Hematopoietic multipotent progenitor cell treated with erythropoietin and hydrocortisone succinate and interleukin-3 and kit ligand, for 17 days (in vitro differentiated cells): ENCODE data around the gene NOCT.
"Not testable (repeated sequence)": the region's sequence is repeated elsewhere in the genome, so short reads cannot be mapped to it uniquely, and the experiment has no call there.

Experiments used
- DNase-seq: peaks from one replicate; pipeline ENCODE4 v3.0.0-alpha.2; 2015; ENCODE audit warnings: low spot score

The NOCT gene

DNA sequence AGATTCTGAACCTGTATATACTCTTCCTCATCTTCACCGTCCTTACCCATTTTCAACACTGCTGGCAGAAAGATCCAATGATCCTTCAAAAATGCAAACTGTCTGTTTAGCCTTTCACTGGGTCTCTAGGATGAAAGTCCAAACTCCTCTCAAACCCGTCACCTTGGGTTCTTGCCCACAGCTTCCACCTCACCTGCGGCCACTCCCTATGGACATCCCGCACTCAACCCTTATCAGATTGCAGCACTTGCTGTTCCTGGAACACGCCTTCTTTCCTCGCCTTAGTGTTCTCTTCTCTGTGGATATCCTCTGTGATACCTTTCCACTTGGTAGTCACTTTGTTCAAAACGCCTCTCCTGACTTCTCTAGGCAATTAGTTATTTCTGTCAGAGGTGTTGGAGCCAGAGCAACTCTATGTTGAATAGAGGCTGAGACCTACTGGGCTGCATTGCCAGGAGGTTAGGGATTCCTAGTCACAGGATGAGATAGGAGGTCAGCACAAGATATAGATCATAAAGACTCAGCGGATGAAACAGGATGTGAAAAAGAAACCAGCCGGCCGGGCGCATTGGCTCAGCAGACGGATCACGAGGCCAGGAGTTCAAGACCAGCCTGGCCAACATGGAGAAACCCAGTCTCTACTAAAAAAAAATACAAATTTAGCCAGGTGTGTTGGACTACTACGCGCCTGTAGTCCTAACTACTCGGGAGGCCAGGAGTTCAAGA is 4.2 kb upstream of the NOCT start:
- DNase-seq = no peak

DNA sequence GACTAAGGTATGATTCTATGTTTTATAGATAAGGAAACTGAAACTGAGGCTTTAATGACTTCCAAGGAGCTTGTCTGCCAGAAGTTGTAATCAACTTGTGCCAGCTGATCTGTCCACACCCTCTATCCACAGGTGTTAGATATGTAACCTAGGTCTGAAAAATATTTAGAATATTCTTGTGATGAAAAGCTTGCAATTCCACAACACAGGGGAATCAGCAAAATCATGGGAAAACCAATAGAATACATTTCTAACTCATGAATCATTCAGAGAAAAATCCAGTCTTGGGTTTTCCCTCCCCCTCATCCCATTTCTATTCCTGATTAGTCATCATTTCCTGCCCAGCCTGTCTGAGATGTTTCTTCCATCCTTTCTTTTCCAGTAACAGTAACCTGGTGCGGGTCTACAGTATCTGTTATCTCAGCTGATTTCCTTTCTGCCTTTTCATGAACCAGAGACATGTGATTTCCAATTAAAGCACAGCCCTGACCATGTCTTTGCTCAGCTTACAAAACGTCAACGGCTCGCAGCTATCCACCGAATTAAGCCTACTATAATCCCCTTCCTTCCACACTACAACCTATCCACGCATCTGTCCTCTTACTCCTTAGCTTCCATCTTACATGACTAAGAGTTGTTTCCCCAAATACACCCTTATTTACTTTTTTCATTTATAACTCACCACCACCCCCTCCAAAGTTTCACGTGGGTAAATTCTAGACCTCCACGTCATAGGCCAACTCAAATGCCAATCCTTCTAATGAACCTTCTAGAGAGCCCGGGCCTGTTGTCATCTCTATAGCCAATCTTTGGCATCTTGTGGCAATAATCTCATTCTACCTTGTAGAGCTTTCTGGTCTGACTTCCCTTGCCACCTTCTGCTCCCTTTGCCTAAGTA is 961 bp upstream of the NOCT start:
- peak; percentile 61 for DNase-seq

DNA sequence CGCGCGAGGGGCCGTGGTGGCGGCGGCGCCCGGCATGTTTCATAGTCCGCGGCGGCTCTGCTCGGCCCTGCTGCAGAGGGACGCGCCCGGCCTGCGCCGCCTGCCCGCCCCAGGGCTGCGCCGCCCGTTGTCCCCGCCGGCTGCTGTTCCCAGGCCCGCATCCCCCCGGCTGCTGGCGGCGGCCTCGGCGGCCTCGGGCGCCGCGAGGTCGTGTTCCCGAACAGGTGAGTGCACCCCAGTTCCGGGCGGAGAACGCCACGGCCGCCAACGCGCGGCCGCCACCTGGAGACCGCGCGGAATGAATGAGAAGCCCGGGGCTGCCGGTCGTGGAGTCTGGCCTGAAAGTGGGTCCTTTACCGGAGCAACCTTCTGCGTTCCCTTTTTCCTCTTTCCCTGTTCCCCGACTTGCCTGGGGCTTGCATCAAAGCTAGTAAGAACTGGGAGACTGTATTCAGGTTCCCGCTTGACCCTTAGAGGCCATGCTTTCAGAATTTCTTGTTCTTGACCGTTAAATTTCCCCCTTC is 429 bp downstream of the NOCT start:
- peak; percentile 46 for DNase-seq

DNA sequence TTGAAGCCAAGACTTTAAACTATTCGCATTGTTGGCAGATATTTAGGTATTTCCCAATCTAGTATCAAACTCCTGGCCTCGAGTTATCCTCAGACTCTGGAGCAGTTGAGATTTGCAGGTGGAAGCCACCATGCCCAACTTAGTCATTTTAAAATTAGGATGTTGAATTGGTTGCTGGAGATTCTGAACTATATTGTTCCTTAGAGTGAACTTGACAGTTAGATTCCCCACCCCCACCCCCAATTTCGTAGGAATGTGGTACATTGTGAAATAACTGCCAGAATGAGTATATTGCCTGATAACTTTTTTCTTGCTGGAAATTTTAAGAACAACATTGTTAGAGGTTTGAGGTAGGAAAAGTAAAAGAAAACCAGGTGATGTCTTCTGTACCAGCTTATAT is 2.3 kb downstream of the NOCT start:
- no peak for DNase-seq

DNA sequence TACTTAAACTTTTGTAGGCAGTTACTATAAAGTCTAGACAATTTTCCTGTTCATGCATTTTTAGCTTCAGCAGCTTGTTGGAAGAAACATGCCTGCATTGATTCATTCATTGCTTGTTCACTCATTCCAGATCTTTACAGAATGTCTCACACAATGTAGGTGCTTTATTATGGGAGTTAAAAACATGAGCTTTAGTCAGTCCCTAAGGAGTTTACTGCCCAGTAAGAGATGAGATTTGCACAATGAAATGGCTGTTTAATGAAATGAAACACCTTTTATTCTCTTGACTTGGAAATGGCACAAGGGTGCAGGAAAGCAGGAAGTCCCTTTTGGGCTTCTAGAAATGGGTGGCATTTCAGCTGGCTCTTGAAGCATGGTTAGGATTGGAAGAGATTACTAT is 2.9 kb downstream of the NOCT start:
- no peak for DNase-seq

DNA sequence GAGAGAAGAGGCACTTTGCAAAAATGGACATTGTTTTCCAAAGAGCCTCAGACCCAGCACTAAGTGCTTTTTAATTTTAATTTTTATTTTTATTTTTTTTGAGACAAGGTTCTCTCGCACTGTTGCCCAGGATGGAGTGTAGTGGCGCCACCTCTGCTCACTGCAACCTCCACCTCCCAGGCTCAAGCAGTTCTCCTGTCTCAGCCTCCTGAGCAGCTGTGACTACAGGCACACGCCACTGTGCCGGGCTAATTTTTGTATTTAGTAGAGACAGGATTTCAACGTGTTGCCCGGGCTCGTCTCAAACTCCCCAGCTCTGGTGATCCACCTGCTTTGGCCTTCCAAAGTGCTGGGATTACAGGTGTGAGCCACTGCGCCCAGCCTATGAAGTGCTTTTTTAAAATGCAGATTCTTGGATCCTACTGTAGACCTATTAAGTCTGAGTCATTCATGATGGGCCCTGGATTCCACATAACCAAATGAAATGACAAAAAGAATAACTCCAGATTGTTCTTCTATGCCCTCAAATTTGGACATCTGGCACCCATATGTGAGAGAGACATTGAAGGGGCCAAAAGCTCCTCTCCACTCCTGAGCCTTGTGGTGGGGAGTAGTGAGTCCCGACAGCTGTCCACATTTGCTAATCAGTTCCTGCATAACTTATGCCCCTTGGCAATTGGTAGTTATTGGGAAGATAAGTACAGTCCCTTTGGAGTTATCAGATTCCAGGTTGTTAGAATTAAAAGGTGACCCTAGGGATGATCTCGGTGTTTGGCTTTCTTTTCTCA is 3.6 kb downstream of the NOCT start:
- DNase-seq = no peak

DNA sequence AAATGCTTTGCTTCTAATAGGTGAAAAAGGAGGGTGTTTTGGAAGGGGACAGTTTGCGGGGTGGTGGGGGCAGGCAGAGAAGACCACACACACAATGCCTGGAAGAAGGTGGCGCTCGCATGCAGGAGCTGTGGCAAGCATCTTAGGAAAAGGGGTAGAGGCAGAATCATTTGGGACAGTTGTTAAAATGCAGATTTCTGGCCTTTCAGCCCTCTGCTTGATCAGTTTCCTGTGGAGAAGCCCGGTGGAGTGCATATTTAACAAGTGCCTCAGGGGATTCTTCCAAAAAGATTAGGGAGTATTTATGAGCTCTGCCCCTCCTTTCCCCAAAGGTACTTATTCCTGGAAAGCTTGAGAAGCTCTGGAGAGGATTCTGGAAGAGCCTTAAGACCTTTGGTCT is 4.8 kb downstream of the NOCT start:
- no peak for DNase-seq

DNA sequence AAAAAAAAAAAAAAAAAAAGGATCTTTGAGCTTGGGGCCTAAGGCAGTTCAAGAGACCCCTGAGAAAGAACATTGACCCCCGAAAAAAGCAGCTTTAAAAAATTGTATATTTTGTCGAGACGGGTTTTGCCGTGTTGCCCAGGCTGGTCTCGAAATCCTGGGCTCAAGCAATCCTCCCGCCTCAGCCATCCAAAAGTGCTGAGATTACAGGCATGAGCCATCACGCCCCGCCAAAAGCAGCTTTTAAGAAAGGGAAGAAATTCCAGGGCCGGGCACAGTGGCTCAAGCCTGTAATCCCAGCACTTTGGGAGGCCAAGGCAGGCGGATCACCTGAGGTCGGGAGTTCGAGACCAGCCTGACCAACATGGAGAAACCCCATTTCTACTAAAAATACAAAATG is 5.5 kb downstream of the NOCT start:
- not testable (repeated sequence) for DNase-seq

DNA sequence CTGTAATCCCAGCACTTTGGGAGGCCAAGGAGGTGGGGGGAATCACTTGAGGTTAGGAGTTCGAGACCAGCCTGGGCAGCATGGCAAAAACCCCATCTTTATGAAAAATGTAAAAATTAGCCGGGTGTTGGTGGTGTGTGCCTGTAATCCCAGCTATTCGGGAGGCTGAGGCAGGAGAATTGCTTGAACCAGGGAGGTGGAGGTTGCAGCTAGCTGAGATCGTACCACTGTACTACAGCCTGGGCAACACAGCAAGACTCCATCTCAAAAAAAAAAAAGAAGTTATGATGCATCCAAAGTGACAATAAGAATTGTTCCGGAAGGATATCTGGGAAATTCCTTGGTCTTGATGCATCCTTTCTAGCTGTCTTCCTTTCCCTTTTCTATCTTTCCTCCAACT is 7.3 kb downstream of the NOCT start:
- DNase-seq = no peak

DNA sequence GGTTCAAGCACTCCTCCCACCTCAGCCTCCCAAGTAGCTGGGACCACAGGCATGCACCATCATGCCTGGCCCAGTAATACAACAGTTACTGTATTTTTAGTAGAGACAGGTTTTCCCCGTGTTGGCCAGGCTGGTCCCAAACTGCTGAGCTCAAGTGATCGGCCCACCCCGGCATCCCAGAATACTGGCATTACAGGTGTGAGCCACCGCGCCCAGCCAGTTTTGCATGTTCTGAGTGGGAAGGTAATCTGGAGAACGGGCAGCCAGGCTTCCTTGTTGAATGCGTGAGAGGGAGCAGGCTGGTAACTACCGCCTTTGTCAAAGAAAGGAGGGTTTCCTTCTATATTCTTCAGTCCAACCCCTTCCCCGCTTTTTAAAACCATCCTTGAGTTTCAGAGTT is 9.1 kb downstream of the NOCT start:
- no peak for DNase-seq

DNA sequence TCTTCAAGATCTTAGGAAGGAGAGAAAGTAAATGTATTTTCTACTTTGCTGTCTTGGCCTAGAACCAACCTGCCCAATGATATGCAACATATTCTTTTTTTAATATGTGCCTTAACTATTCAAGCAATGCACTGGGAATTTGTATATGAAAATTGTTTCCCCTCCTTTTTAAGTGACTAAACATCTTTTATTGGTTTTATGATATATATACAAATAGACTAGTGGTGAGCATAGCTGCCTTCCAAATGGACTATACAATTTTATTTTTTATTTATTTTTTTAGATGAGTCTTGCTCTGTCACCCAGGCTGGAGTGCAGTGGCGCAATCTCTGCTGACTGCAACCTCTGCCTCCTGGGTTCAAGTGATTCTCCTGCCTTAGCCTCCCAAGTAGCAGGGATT is 10.3 kb downstream of the NOCT start:
- DNase-seq = no peak

DNA sequence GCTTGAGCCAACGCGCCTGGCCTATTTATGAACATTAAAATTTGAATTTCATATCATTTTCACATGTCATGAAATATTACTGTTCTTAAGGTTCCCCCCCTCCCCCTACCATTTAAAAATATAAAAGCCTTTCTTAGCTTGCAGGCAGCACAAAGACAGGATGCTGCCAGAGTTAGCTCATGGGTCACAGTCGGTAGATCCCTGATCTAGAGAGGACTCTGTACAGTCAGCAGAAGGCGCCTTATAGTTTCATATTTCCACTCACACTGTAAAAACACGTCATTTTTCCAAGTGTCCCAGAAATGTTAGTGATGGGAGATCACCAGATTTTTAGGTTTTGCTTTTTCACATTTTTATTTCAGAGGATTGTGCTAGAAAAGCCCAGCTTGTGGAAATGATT is 12.2 kb downstream of the NOCT start:
- no peak for DNase-seq

DNA sequence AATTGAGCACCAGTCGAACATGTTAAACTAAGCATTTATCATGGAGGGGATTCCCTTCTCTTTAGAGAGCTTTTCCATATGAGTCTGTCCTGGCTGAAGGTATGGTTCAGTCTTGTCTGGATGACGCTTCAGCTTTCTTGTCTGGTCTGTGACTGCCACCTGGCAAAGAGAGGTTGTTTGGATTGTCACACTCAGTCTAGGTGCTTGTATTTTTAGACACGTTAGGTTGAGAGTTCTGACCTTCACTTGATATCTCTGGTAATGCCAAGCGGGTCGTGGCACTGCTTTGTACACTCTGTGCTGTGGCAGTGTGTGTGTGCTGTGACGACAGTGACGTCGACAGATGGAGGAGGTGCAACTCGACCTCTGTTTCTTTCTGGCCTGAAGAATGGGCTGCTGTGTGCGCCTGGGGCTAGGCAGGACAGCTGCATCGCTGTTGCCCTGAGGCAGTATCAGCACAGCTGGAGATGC is 12.6 kb downstream of the NOCT start:
- DNase-seq = no peak

DNA sequence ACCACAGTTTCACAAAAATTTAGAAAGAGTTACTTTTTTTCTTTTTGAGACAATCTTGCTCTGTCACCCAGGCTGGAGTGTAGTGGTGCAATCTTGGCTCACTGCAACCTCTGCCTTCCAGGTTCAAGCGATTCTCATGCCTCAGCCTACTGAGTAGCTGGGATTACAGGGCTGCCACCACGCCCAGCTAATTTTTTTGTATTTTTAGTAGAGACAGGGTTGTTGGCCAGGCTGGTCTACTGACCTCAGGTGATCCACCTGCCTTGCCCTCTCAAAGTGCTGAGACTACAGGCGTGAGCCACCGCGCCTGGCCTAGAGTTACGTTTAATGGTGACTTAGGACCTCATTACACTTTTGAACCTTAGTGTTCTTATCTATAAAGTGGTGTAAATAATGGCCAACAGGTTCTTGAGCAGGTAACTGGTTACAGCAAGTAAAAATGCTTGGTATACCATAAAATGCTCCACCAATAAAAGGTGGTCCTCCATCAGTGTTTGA is 14.3 kb downstream of the NOCT start:
- DNase-seq = not testable (repeated sequence)

DNA sequence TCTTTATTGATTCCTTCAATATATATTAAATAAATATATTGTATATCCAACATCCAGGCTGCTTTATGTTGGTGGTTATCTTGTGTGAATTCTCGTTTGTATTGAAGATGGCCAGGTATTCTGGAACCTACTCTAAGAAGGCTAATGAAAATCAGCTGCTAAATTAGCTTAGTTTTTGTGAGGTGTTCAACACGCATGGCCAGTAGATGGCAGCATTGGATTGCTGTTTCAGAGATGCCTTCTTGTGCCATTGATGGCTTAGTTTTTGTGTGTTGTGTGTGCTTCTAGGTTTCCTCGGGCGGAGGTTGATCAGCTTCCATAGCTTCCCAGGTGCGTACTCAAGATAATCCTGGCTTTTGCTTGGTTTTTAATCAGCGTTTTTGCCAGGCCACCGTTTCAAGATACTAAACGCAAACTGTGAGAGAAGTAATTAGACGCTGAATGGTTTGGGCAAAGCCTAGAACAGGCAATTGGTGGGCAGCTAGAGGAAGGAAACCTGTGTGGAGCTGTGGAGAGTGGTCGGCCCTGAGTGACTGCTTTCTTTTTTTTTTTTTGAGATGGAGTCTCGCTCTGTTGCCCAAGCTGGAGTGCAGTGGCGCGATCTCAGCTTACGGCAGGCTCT is 15.1 kb downstream of the NOCT start:
- peak; percentile 93 for DNase-seq

DNA sequence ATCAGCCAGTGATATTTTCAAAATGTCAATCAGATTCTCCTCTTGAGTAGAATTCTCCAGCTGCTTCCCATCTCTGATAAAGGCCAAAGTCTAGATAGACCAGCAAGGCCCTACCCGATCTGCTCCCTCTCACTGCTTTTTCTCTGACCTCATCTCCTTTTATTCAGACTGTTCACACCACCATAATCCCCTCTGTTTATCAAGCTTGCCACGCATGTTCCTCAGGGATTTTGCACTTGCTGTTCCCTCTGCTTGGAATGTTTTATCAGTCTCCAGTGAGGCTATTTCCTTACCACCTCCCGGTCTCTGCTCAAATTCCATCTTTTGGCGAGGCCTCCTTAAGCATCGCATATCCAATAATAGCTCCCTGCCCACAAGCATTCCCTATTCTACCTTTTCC is 20.1 kb downstream of the NOCT start:
- DNase-seq = no peak

DNA sequence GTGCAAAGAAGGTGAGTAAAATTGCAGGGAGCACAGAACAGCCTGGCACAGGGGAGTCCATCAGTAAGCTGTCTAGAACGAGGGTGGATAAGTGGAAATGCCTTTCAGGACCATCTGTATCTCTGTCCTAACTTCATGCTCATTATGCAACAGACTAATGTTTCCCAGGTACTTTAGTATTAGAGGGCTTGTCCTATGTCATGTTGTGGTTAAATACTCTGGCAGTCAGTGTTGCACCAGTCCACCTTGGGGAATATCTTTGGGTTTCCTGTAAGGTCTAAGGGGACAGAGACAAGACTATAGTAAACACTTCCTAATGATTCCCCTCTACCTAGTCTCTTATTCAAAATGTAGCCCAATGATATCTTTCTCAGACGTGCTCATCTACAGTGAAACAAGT is 21.3 kb downstream of the NOCT start:
- DNase-seq = no peak

DNA sequence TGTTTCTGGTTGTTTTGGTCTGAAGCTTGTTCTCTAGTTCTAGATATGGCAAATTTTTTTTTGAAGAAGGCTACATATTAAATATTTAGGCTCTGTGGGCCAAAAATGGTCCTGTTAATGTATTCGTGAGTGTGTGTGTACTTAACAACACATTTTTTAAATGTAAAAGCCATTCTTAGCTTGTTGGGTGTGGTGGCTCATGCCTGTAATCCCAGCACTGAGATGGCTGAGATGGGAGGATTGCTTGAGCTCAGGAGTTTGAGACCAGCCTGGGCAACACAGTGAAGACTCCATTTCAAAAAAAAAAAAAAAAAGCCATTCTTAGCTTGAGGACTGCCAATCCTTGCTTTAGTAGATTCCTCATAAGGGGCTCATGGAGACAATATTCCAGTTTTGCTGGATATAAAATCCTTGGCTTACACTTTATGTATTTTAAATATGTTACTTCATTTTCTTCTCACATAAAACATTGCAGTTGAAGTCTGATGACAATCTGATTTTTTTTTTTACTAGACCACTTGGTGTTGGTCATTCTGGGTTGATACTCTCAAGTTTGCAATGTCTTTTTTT is 23.4 kb downstream of the NOCT start:
- no peak for DNase-seq

DNA sequence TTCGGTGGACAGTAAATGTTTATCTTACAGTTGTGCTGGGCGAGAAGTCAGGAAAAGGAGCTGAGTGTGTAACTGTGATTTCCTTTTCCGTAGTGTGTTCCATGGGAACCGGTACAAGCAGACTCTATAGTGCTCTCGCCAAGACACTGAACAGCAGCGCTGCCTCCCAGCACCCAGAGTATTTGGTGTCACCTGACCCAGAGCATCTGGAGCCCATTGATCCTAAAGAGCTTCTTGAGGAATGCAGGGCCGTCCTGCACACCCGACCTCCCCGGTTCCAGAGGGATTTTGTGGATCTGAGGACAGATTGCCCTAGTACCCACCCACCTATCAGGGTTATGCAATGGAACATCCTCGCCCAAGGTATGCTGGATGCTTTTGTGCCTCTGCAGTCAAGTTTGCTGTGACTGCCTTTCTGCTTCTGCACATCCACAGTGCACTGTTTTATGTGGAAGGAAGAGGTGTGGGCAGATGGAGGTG is 27.4 kb downstream of the NOCT start:
- DNase-seq = no peak

DNA sequence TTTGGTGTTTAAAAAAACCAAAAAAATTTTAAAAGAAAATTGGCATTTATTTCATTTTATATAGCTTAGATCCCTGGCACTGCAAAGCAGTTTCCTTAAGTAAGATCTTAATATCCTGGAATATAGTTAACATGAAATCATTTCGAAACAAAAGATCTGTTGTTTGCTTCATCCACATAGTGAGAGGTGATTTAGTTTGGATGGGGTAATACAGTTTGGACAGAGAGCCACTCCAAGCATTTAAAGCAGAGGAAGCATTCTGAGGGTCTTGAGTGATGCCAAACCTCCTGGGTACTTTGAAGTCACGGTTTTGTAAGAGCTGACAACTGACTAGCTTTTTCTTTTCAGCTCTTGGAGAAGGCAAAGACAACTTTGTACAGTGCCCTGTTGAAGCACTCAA is 28.7 kb downstream of the NOCT start:
- DNase-seq = no peak

DNA sequence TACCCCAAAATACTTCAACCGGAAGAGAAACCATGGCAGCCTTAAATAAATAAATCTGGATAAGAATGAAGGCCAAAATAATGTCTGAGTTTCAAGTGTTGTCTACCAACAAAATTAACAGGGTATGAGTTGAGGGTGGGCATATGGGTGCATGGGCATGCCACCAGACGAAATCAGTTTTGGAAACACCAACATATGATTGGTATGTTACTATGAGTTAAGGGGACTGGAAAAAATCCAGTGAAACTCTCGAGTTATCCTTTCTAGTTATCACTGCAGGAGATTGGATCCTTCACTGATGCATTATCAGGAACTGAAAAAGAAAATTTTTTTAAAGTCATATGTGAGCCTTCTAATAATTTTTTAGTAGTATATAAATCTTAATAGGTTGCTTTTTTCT is 32.4 kb downstream of the NOCT start:
- no peak for DNase-seq
